HG03460 (cell line): Measurements from ENCODE around the gene CORT.
"Not testable (repeated sequence)": the region's sequence is repeated elsewhere in the genome, so short reads cannot be mapped to it uniquely, and the experiment has no call there.

ENCODE experiments used
- ATAC-seq: cut with Tn5 transposase; IDR thresholded peaks from one replicate; pipeline ENCODE4 v1.9.1; 2021; ENCODE audit not compliant: unreplicated experiment

CORT gene

GRCh38 chr1:10449751-10450150 lies at the start of gene CORT:
TSS of gene CORT (plus strand) at chr1:10450031. CDS start at chr1:10450224, 193 bp downstream.
- no peak for ATAC-seq

- ATAC-seq = no peak
These were observed 48.5 kb upstream of the CORT start for GRCh38 chr1:10401281-10401680.

- ATAC-seq = no peak
These were observed 47.0 kb upstream of the CORT start for GRCh38 chr1:10402729-10403274.

- no peak for ATAC-seq
These were observed 42.6 kb upstream of the CORT start for GRCh38 chr1:10407201-10407600.

- no peak for ATAC-seq
These were observed 34.5 kb upstream of the CORT start for GRCh38 chr1:10415211-10415930.

GRCh38 chr1:10415967-10416366 lies 33.9 kb upstream of the CORT start:
- not testable (repeated sequence) for ATAC-seq

GRCh38 chr1:10418741-10419140 lies 31.1 kb upstream of the CORT start:
- not testable (repeated sequence) for ATAC-seq

GRCh38 chr1:10419351-10419750 lies 30.5 kb upstream of the CORT start:
- no peak for ATAC-seq

GRCh38 chr1:10421637-10422036 lies 28.2 kb upstream of the CORT start:
- no peak for ATAC-seq

GRCh38 chr1:10424034-10424433 lies 25.8 kb upstream of the CORT start:
- ATAC-seq = no peak

GRCh38 chr1:10424651-10425050 lies 25.2 kb upstream of the CORT start:
- ATAC-seq = no peak

- ATAC-seq = not testable (repeated sequence)
These were observed 23.9 kb upstream of the CORT start for GRCh38 chr1:10425826-10426534.

GRCh38 chr1:10426535-10426848 lies 23.3 kb upstream of the CORT start:
- not testable (repeated sequence) for ATAC-seq

- no peak for ATAC-seq
These were observed 20.8 kb upstream of the CORT start for GRCh38 chr1:10428984-10429383.

GRCh38 chr1:10429868-10430215 lies 20.0 kb upstream of the CORT start:
- ATAC-seq = no peak

GRCh38 chr1:10430216-10431069 lies 19.4 kb upstream of the CORT start, which contains the start of gene CENPS:
TSS of gene CENPS (plus strand) at chr1:10430433. CDS start at chr1:10430518, 85 bp downstream.
- peak; percentile 78 for ATAC-seq

GRCh38 chr1:10431070-10431730 lies 18.6 kb upstream of the CORT start:
- no peak for ATAC-seq

GRCh38 chr1:10432910-10433700 lies 16.7 kb upstream of the CORT start:
- no peak for ATAC-seq

- no peak for ATAC-seq
These were observed 16.0 kb upstream of the CORT start for GRCh38 chr1:10433790-10434189.

- ATAC-seq = no peak
These were observed 15.2 kb upstream of the CORT start for GRCh38 chr1:10434590-10434989.
